KMS-11 (cell line): Measurements from ENCODE around the gene TMEM163.
"Not testable (repeated sequence)": the region's sequence is repeated elsewhere in the genome, so short reads cannot be mapped to it uniquely, and the experiment has no call there.

Source experiments
- H2AFZ ChIP-seq: fragments of 200-600 bp; sonication (generic); 2 replicates; pipeline ENCODE4 v1.6.1; 2016; ENCODE audit warnings: antibody characterized with exemption, mixed run types, low read depth
- H3K27ac ChIP-seq: fragments of 200-600 bp; sonication (generic); 2 replicates; pipeline ENCODE4 v1.6.1; 2016; ENCODE audit warnings: mild to moderate bottlenecking, mixed run types
- H3K27me3 ChIP-seq: fragments of 200-600 bp; sonication (generic); 2 replicates; pipeline ENCODE4 v1.6.1; 2017; ENCODE audit warnings: mild to moderate bottlenecking, low read depth, mixed run types, moderate library complexity; ENCODE audit not compliant: insufficient read depth
- H3K36me3 ChIP-seq: fragments of 200-600 bp; sonication (generic); 2 replicates; pipeline ENCODE4 v1.6.1; 2017; ENCODE audit warnings: mild to moderate bottlenecking, mixed run types; ENCODE audit not compliant: insufficient read depth
- H3K4me1 ChIP-seq: fragments of 200-600 bp; sonication (generic); 2 replicates; pipeline ENCODE4 v1.6.1; 2016; ENCODE audit warnings: mild to moderate bottlenecking, low read depth, mixed run types; ENCODE audit not compliant: poor library complexity, severe bottlenecking
- H3K4me2 ChIP-seq: fragments of 200-600 bp; sonication (generic); 2 replicates; pipeline ENCODE4 v1.7.0; 2016; ENCODE audit warnings: mild to moderate bottlenecking, mixed run types
- H3K4me3 ChIP-seq: fragments of 200-600 bp; sonication (generic); IDR thresholded peaks from 2 replicates; pipeline ENCODE4 v1.6.1; 2017; ENCODE audit warnings: low read depth, low read length, mixed read lengths; ENCODE audit not compliant: insufficient read depth
- H3K79me2 ChIP-seq: fragments of 200-600 bp; sonication (generic); 2 replicates; pipeline ENCODE4 v1.6.1; 2016; ENCODE audit warnings: low read depth, mixed run types; ENCODE audit not compliant: insufficient read depth
- H3K9ac ChIP-seq: fragments of 200-600 bp; sonication (generic); 2 replicates; pipeline ENCODE4 v1.6.1; 2016; ENCODE audit warnings: mild to moderate bottlenecking, mixed run types
- H4K20me1 ChIP-seq: fragments of 200-600 bp; sonication (generic); 2 replicates; pipeline ENCODE4 v1.6.1; 2016; ENCODE audit warnings: mild to moderate bottlenecking, mixed run types; ENCODE audit not compliant: insufficient read depth
- CTCF ChIP-seq: fragments of 200-600 bp; sonication (generic); conservative IDR thresholded peaks from 2 replicates; pipeline ENCODE4 v1.6.1; 2017; ENCODE audit warnings: low read depth, mild to moderate bottlenecking, antibody characterized with exemption, low read length, moderate library complexity, mixed read lengths

The TMEM163 gene

GRCh38 chr2:134482766-134483340, 235.9 kb downstream of the TMEM163 start:
- no peaks in the 10 kb centered on the region for H3K36me3 ChIP-seq
- no peaks in the 10 kb centered on the region for H3K79me2 ChIP-seq
- H4K20me1 ChIP-seq, result no peaks in the 10 kb centered on the region
- no peak overlapping the region for H2AFZ ChIP-seq
- H3K4me3 ChIP-seq, result no peak overlapping the region
- no peaks in the 10 kb centered on the region for H3K4me1 ChIP-seq
- no peaks in the 10 kb centered on the region for H3K27me3 ChIP-seq
- H3K9ac ChIP-seq, result no peak overlapping the region
- no peak overlapping the region for H3K4me2 ChIP-seq
- H3K27ac ChIP-seq, result no peak overlapping the region
- TF ChIP-seq CTCF, result no peak

GRCh38 chr2:134482131-134482723, 236.6 kb downstream of the TMEM163 start:
- Histone ChIP-seq H3K4me1 (no peaks in the 10 kb centered on the region), H3K79me2 (no peaks in the 10 kb centered on the region), H3K4me3 (no peak overlapping the region), H3K36me3 (no peaks in the 10 kb centered on the region), H3K4me2 (no peak overlapping the region), H2AFZ (no peak overlapping the region), H3K27me3 (no peaks in the 10 kb centered on the region), H4K20me1 (no peaks in the 10 kb centered on the region), H3K27ac (no peak overlapping the region), H3K9ac (no peak overlapping the region)
- TF ChIP-seq CTCF, result no peak

GRCh38 chr2:134479696-134480330, 239.0 kb downstream of the TMEM163 start:
- Histone ChIP-seq H3K27ac (no peak overlapping the region), H4K20me1 (no peaks in the 10 kb centered on the region), H3K27me3 (no peaks in the 10 kb centered on the region), H3K36me3 (no peaks in the 10 kb centered on the region), H3K9ac (no peak overlapping the region), H2AFZ (no peak overlapping the region), H3K4me1 (no peaks in the 10 kb centered on the region), H3K4me2 (no peak overlapping the region), H3K79me2 (no peaks in the 10 kb centered on the region), H3K4me3 (no peak overlapping the region)
- no peak for TF ChIP-seq CTCF

GRCh38 chr2:134476982-134477381, 241.8 kb downstream of the TMEM163 start:
- not testable (repeated sequence) for H2AFZ ChIP-seq, H4K20me1 ChIP-seq, H3K79me2 ChIP-seq, H3K4me2 ChIP-seq, H3K27ac ChIP-seq, H3K9ac ChIP-seq, H3K27me3 ChIP-seq, H3K36me3 ChIP-seq, H3K4me3 ChIP-seq, H3K4me1 ChIP-seq
